ENCODE results near the gene PRKCA. TPM values are rescaled to one million over a fixed set of nuclear protein-coding genes. Genes with fewer than 3 reads are reported as not detected.

The PRKCA gene
- total RNA-seq, 1 experiment from 2014 or later = 29.6 TPM

- no peaks in the 10 kb centered on the region for H3K36me3 Mint-ChIP-seq (ENCODE audit: insufficient read depth, unreplicated experiment)
- no peaks in the 10 kb centered on the region for H3K27me3 Mint-ChIP-seq (ENCODE audit: insufficient read depth, unreplicated experiment)
- POLR2A ChIA-PET = no interaction called here
- no peak overlapping the region for H3K4me3 ChIP-seq (ENCODE audit: low read depth, low read length)
- CTCF ChIA-PET = no interaction called here
- no peaks in the 10 kb centered on the region for H3K4me1 Mint-ChIP-seq (ENCODE audit: low read depth, unreplicated experiment)
- BruUV-seq (replicated peaks) = no TSS peak
- H3K36me3 ChIP-seq (ENCODE audit: control insufficient read depth, insufficient read depth, low read length) = no peaks in the 10 kb centered on the region
- H3K4me1 ChIP-seq = no peaks in the 10 kb centered on the region
- H3K9me3 ChIP-seq = no peaks in the 10 kb centered on the region
- no peak for TF ChIP-seq CTCF (IDR thresholded peaks at IDR 0.05; ENCODE audit: insufficient read depth in 1 of 2, low read depth in 1 of 2, low read length in 1 of 2, severe bottlenecking in 1 of 2, unreplicated experiment in 1 of 2)
- H3K4me3 Mint-ChIP-seq (ENCODE audit: unreplicated experiment) = no peak overlapping the region
- no peak overlapping the region for H3K27ac Mint-ChIP-seq (ENCODE audit: unreplicated experiment)
- H3K27me3 ChIP-seq (replicated peaks; ENCODE audit: control insufficient read depth, insufficient read depth, low read length) = no peaks in the 10 kb centered on the region
- peaks cover 13% of the 10 kb centered on the region for H3K9me3 Mint-ChIP-seq (ENCODE audit: unreplicated experiment)
- intact Hi-C loops (cut with micrococcal nuclease; ENCODE audit: unreplicated experiment) = no loop called here
- no peak for DNase-seq
These were observed 293.5 kb downstream of the PRKCA start for GRCh38 chr17:66595893-66596292.

GRCh38 chr17:66602659-66603384, 300.4 kb downstream of the PRKCA start:
- Mint-ChIP-seq H3K36me3 (ENCODE audit: insufficient read depth, unreplicated experiment) (no peaks in the 10 kb centered on the region), H3K9me3 (ENCODE audit: unreplicated experiment) (no peaks in the 10 kb centered on the region), H3K4me1 (ENCODE audit: low read depth, unreplicated experiment) (no peaks in the 10 kb centered on the region), H3K27ac (ENCODE audit: unreplicated experiment) (peak overlapping the region; percentile 34), H3K27me3 (ENCODE audit: insufficient read depth, unreplicated experiment) (no peaks in the 10 kb centered on the region), H3K4me3 (ENCODE audit: unreplicated experiment) (peak overlapping the region; percentile 50)
- Histone ChIP-seq H3K4me1 (peaks cover 10% of the 10 kb centered on the region), H3K9me3 (no peaks in the 10 kb centered on the region), H3K27me3 (replicated peaks; ENCODE audit: control insufficient read depth, insufficient read depth, low read length) (no peaks in the 10 kb centered on the region), H3K4me3 (ENCODE audit: low read depth, low read length) (peak overlapping the region; percentile 31), H3K36me3 (ENCODE audit: control insufficient read depth, insufficient read depth, low read length) (no peaks in the 10 kb centered on the region)
- intact Hi-C loops (cut with micrococcal nuclease; ENCODE audit: unreplicated experiment) = no loop called here
- TF ChIP-seq CTCF (IDR thresholded peaks at IDR 0.05; ENCODE audit: insufficient read depth in 1 of 2, low read depth in 1 of 2, low read length in 1 of 2, severe bottlenecking in 1 of 2, unreplicated experiment in 1 of 2) = no peak
- DNase-seq = peak in 1 of 2 experiments; percentile 14
- CTCF ChIA-PET = no interaction called here
- BruUV-seq (replicated peaks) = no TSS peak
- POLR2A ChIA-PET = no interaction called here

- peaks cover 6% of the 10 kb centered on the region for H3K36me3 Mint-ChIP-seq (ENCODE audit: insufficient read depth, unreplicated experiment)
- H3K27me3 ChIP-seq (replicated peaks; ENCODE audit: control insufficient read depth, insufficient read depth, low read length) = no peaks in the 10 kb centered on the region
- H3K9me3 Mint-ChIP-seq (ENCODE audit: unreplicated experiment) = peaks cover 13% of the 10 kb centered on the region
- BruUV-seq (replicated peaks) = no TSS peak
- no peak overlapping the region for H3K27ac Mint-ChIP-seq (ENCODE audit: unreplicated experiment)
- no peak overlapping the region for H3K4me3 ChIP-seq (ENCODE audit: low read depth, low read length)
- H3K4me3 Mint-ChIP-seq (ENCODE audit: unreplicated experiment) = no peak overlapping the region
- ChIA-PET POLR2A (no interaction called here), CTCF (no interaction called here)
- TF ChIP-seq CTCF (IDR thresholded peaks at IDR 0.05; ENCODE audit: insufficient read depth in 1 of 2, low read depth in 1 of 2, low read length in 1 of 2, severe bottlenecking in 1 of 2, unreplicated experiment in 1 of 2) = no peak
- no peaks in the 10 kb centered on the region for H3K9me3 ChIP-seq
- intact Hi-C loops (cut with micrococcal nuclease; ENCODE audit: unreplicated experiment) = no loop called here
- peaks cover 10% of the 10 kb centered on the region for H3K4me1 ChIP-seq
- H3K27me3 Mint-ChIP-seq (ENCODE audit: insufficient read depth, unreplicated experiment) = no peaks in the 10 kb centered on the region
- H3K36me3 ChIP-seq (ENCODE audit: control insufficient read depth, insufficient read depth, low read length) = no peaks in the 10 kb centered on the region
- DNase-seq = no peak
- peaks cover 3% of the 10 kb centered on the region for H3K4me1 Mint-ChIP-seq (ENCODE audit: low read depth, unreplicated experiment)
These were observed 302.0 kb downstream of the PRKCA start for GRCh38 chr17:66604376-66604775.

Data from Caco-2 (cell line).